ENCODE results near the gene SCAP. TPM values are rescaled to one million over a fixed set of nuclear protein-coding genes. Genes with fewer than 3 reads are reported as not detected.
A peak's percentile ranks its signal among the peaks of the same experiment; 100 is the strongest.

SCAP gene
- 31.7 TPM for total RNA-seq
- polyA plus RNA-seq: 40.5 TPM
- long read RNA-seq, donor 1: 0 reads
- long read RNA-seq, donor 2, full-length matches to known transcripts: 2 of 15 reads
- long read RNA-seq, donor 2, partial matches to known transcripts: 13 of 15 reads
- long read RNA-seq, donor 2, other reads (novel, unspliced or antisense): 0 of 15 reads
- long read RNA-seq, donor 3, full-length matches to known transcripts: 2 of 22 reads
- long read RNA-seq, donor 3, partial matches to known transcripts: 20 of 22 reads
- long read RNA-seq, donor 3, other reads (novel, unspliced or antisense): 0 of 22 reads
- long read RNA-seq, donor 4, full-length matches to known transcripts: 1 of 1 reads
- long read RNA-seq, donor 4, partial matches to known transcripts: 0 of 1 reads
- long read RNA-seq, donor 4, other reads (novel, unspliced or antisense): 0 of 1 reads
- long read RNA-seq, donor 5, partial matches to known transcripts: 0 of 3 reads
- long read RNA-seq, donor 5, other reads (novel, unspliced or antisense): 0 of 3 reads
- long read RNA-seq, donor 6, partial matches to known transcripts: 6 of 7 reads
- long read RNA-seq, donor 6, other reads (novel, unspliced or antisense): 0 of 7 reads
- long read RNA-seq, donor 7, partial matches to known transcripts: 0 of 2 reads
- long read RNA-seq, donor 7, other reads (novel, unspliced or antisense): 0 of 2 reads
- long read RNA-seq, donor 8: 0 reads
- long read RNA-seq, donor 9, partial matches to known transcripts: 6 of 7 reads
- long read RNA-seq, donor 9, other reads (novel, unspliced or antisense): 0 of 7 reads
- long read RNA-seq, donor 10, partial matches to known transcripts: 6 of 6 reads
- long read RNA-seq, donor 10, other reads (novel, unspliced or antisense): 0 of 6 reads

- H3K4me3 ChIP-seq (ENCODE audit: low read length in 2 of 2): peak within 1 kb of the TSS; percentile 63 to 98
- 4% methylated on average over 88 of the region's 88 CpGs for WGBS
- H3K4me1 ChIP-seq (ENCODE audit: control insufficient read depth in 2 of 2, insufficient read depth in 2 of 2, low read length in 2 of 2): peaks cover 8 to 11% of the 10 kb centered on the region in 2 donors
- no peaks in the 10 kb centered on the region for H3K9me3 ChIP-seq (ENCODE audit: control insufficient read depth in 2 of 2, insufficient read depth in 1 of 2, low read length in 1 of 2)
- H3K36me3 ChIP-seq (ENCODE audit: control insufficient read depth in 2 of 2, insufficient read depth in 2 of 2, low read length in 1 of 2): no peaks in the 10 kb centered on the region
- peak within 1 kb of the TSS; percentile 65 to 91 for H3K27ac ChIP-seq (ENCODE audit: low read depth in 1 of 2, low read length in 1 of 2)
- peak; percentile 67 to 95 (median 88) for DNase-seq (ENCODE audit: low read depth in 6 of 9, low spot score in 9 of 9)
- H3K27me3 ChIP-seq (ENCODE audit: control insufficient read depth in 2 of 2, insufficient read depth in 1 of 2, low read length in 1 of 2): no peaks in the 10 kb centered on the region
These were observed at the start of gene SCAP for GRCh38 chr3:47475570-47476329. SCAP (minus strand) TSS chr3:47475941; CDS start chr3:47442993, 32,948 bp downstream.

GRCh38 chr3:47523310-47524073, 47.8 kb upstream of the SCAP start:
- no peaks in the 10 kb centered on the region for H3K36me3 ChIP-seq (ENCODE audit: control insufficient read depth in 2 of 2, insufficient read depth in 2 of 2, low read length in 1 of 2)
- H3K27me3 ChIP-seq (ENCODE audit: control insufficient read depth in 2 of 2, insufficient read depth in 1 of 2, low read length in 1 of 2): no peaks in the 10 kb centered on the region
- WGBS: 79% methylated on average over 4 of the region's 4 CpGs
- no peak for DNase-seq (ENCODE audit: low read depth in 6 of 9, low spot score in 9 of 9)
- no peaks in the 10 kb centered on the region for H3K9me3 ChIP-seq (ENCODE audit: control insufficient read depth in 2 of 2, insufficient read depth in 1 of 2, low read length in 1 of 2)
- H3K4me1 ChIP-seq (ENCODE audit: control insufficient read depth in 2 of 2, insufficient read depth in 2 of 2, low read length in 2 of 2): peaks cover 0 to 5% of the 10 kb centered on the region in 2 donors
- H3K4me3 ChIP-seq (ENCODE audit: low read length in 2 of 2): no peak overlapping the region
- no peak overlapping the region for H3K27ac ChIP-seq (ENCODE audit: low read depth in 1 of 2, low read length in 1 of 2)

GRCh38 chr3:47522082-47522987, 46.6 kb upstream of the SCAP start:
- Histone ChIP-seq H3K4me1 (ENCODE audit: control insufficient read depth in 2 of 2, insufficient read depth in 2 of 2, low read length in 2 of 2) (peaks cover 0 to 5% of the 10 kb centered on the region in 2 donors), H3K27ac (ENCODE audit: low read depth in 1 of 2, low read length in 1 of 2) (no peak overlapping the region), H3K9me3 (ENCODE audit: control insufficient read depth in 2 of 2, insufficient read depth in 1 of 2, low read length in 1 of 2) (no peaks in the 10 kb centered on the region), H3K27me3 (ENCODE audit: control insufficient read depth in 2 of 2, insufficient read depth in 1 of 2, low read length in 1 of 2) (no peaks in the 10 kb centered on the region), H3K36me3 (ENCODE audit: control insufficient read depth in 2 of 2, insufficient read depth in 2 of 2, low read length in 1 of 2) (no peaks in the 10 kb centered on the region), H3K4me3 (ENCODE audit: low read length in 2 of 2) (no peak overlapping the region)
- whole genome bisulfite sequencing: 50% methylated on average over 15 of the region's 15 CpGs
- peak; percentile 53 to 88 (median 75) for DNase-seq (ENCODE audit: low read depth in 6 of 9, low spot score in 9 of 9)

- Histone ChIP-seq H3K4me3 (ENCODE audit: low read length in 2 of 2) (no peak overlapping the region), H3K9me3 (ENCODE audit: control insufficient read depth in 2 of 2, insufficient read depth in 1 of 2, low read length in 1 of 2) (no peaks in the 10 kb centered on the region), H3K27me3 (ENCODE audit: control insufficient read depth in 2 of 2, insufficient read depth in 1 of 2, low read length in 1 of 2) (no peaks in the 10 kb centered on the region), H3K36me3 (ENCODE audit: control insufficient read depth in 2 of 2, insufficient read depth in 2 of 2, low read length in 1 of 2) (no peaks in the 10 kb centered on the region), H3K4me1 (ENCODE audit: control insufficient read depth in 2 of 2, insufficient read depth in 2 of 2, low read length in 2 of 2) (peaks cover 0 to 5% of the 10 kb centered on the region in 2 donors), H3K27ac (ENCODE audit: low read depth in 1 of 2, low read length in 1 of 2) (no peak overlapping the region)
- no peak for DNase-seq (ENCODE audit: low read depth in 6 of 9, low spot score in 9 of 9)
These were observed 45.0 kb upstream of the SCAP start for GRCh38 chr3:47520756-47521155.

GRCh38 chr3:47517937-47518336, 42.2 kb upstream of the SCAP start:
- H3K27me3 ChIP-seq (ENCODE audit: control insufficient read depth in 2 of 2, insufficient read depth in 1 of 2, low read length in 1 of 2): no peaks in the 10 kb centered on the region
- 98% methylated on average over 2 of the region's 2 CpGs for WGBS
- no peaks in the 10 kb centered on the region for H3K9me3 ChIP-seq (ENCODE audit: control insufficient read depth in 2 of 2, insufficient read depth in 1 of 2, low read length in 1 of 2)
- H3K4me1 ChIP-seq (ENCODE audit: control insufficient read depth in 2 of 2, insufficient read depth in 2 of 2, low read length in 2 of 2): peaks cover 2 to 9% of the 10 kb centered on the region in 2 donors
- DNase-seq (ENCODE audit: low read depth in 6 of 9, low spot score in 9 of 9): no peak
- no peaks in the 10 kb centered on the region for H3K36me3 ChIP-seq (ENCODE audit: control insufficient read depth in 2 of 2, insufficient read depth in 2 of 2, low read length in 1 of 2)
- no peak overlapping the region for H3K27ac ChIP-seq (ENCODE audit: low read depth in 1 of 2, low read length in 1 of 2)
- no peak overlapping the region for H3K4me3 ChIP-seq (ENCODE audit: low read length in 2 of 2)

- no peaks in the 10 kb centered on the region for H3K9me3 ChIP-seq (ENCODE audit: control insufficient read depth in 2 of 2, insufficient read depth in 1 of 2, low read length in 1 of 2)
- 93% methylated on average over 5 of the region's 5 CpGs for WGBS
- no peak overlapping the region for H3K27ac ChIP-seq (ENCODE audit: low read depth in 1 of 2, low read length in 1 of 2)
- peaks cover under 1 to 3% of the 10 kb centered on the region in 2 donors for H3K36me3 ChIP-seq (ENCODE audit: control insufficient read depth in 2 of 2, insufficient read depth in 2 of 2, low read length in 1 of 2)
- peaks cover 15 to 18% of the 10 kb centered on the region in 2 donors for H3K4me1 ChIP-seq (ENCODE audit: control insufficient read depth in 2 of 2, insufficient read depth in 2 of 2, low read length in 2 of 2)
- H3K27me3 ChIP-seq (ENCODE audit: control insufficient read depth in 2 of 2, insufficient read depth in 1 of 2, low read length in 1 of 2): no peaks in the 10 kb centered on the region
- H3K4me3 ChIP-seq (ENCODE audit: low read length in 2 of 2): no peak overlapping the region
- DNase-seq (ENCODE audit: low read depth in 6 of 9, low spot score in 9 of 9): no peak
These were observed 40.2 kb upstream of the SCAP start for GRCh38 chr3:47515864-47516319.

GRCh38 chr3:47515100-47515499, 39.4 kb upstream of the SCAP start:
- 94% methylated on average over 5 of the region's 5 CpGs for WGBS
- no peaks in the 10 kb centered on the region for H3K27me3 ChIP-seq (ENCODE audit: control insufficient read depth in 2 of 2, insufficient read depth in 1 of 2, low read length in 1 of 2)
- H3K27ac ChIP-seq (ENCODE audit: low read depth in 1 of 2, low read length in 1 of 2): no peak overlapping the region
- no peaks in the 10 kb centered on the region for H3K9me3 ChIP-seq (ENCODE audit: control insufficient read depth in 2 of 2, insufficient read depth in 1 of 2, low read length in 1 of 2)
- H3K4me1 ChIP-seq (ENCODE audit: control insufficient read depth in 2 of 2, insufficient read depth in 2 of 2, low read length in 2 of 2): peaks cover 15 to 18% of the 10 kb centered on the region in 2 donors
- H3K4me3 ChIP-seq (ENCODE audit: low read length in 2 of 2): no peak overlapping the region
- H3K36me3 ChIP-seq (ENCODE audit: control insufficient read depth in 2 of 2, insufficient read depth in 2 of 2, low read length in 1 of 2): peaks cover 8 to 11% of the 10 kb centered on the region in 2 donors
- no peak for DNase-seq (ENCODE audit: low read depth in 6 of 9, low spot score in 9 of 9)
